HCT116 (cell line): ENCODE data around the gene TCF15.

Experiments
- CBX3 ChIP-seq: IDR thresholded peaks from 2 replicates; pipeline ENCODE4 v1.6.1; 2012; ENCODE audit warnings: low read depth
- CEBPB ChIP-seq: IDR thresholded peaks from 2 replicates; pipeline ENCODE4 v1.6.1; 2012; ENCODE audit warnings: low read depth
- CTCF ChIP-seq, 3 experiments: fragments of 200-600 bp in 1 of 3; sonication (generic) in 1 of 3; IDR thresholded peaks in 2 of 3; conservative IDR thresholded peaks in 1 of 3; 2 replicates each; pipeline ENCODE4 v1.5.1; 2012 to 2017; ENCODE audit warnings: low read depth in 2 of 3, low read length in 2 of 3, antibody characterized with exemption in 1 of 3, borderline replicate concordance in 1 of 3, control low read depth in 1 of 3, mild to moderate bottlenecking in 1 of 3, mixed read lengths in 1 of 3, mixed run types in 1 of 3, moderate library complexity in 1 of 3; ENCODE audit not compliant: insufficient read depth in 1 of 3
- EZH2 ChIP-seq: fragments of 200-600 bp; sonication (generic); IDR thresholded peaks from 2 replicates; pipeline ENCODE4 v1.6.1; 2017; ENCODE audit warnings: antibody characterized with exemption, mixed run types
- FOSL1 ChIP-seq: IDR thresholded peaks from 2 replicates; pipeline ENCODE4 v1.6.1; 2012; ENCODE audit warnings: low read depth
- POLR2A ChIP-seq: IDR thresholded peaks from 2 replicates; pipeline ENCODE4 v1.7.0; 2011; ENCODE audit warnings: borderline replicate concordance; ENCODE audit not compliant: insufficient read depth, insufficient read length; ENCODE audit errors: extremely low read depth
- POLR2AphosphoS5 ChIP-seq: IDR thresholded peaks from 2 replicates; pipeline ENCODE4 v1.6.1; 2011; ENCODE audit warnings: mild to moderate bottlenecking, low read depth, low read length, moderate library complexity
- REST ChIP-seq: IDR thresholded peaks from 2 replicates; pipeline ENCODE4 v1.6.1; 2012; ENCODE audit warnings: low read depth
- SIN3A ChIP-seq: IDR thresholded peaks from 2 replicates; pipeline ENCODE4 v1.6.1; 2012; ENCODE audit warnings: low read depth
- ZNF274 ChIP-seq: fragments of 200-500 bp; sonication (Bioruptor generic); IDR thresholded peaks from 2 replicates; pipeline ENCODE4 v1.6.1; 2014; ENCODE audit warnings: mild to moderate bottlenecking, low read depth, low read length, inconsistent platforms

GRCh38 chr20:655726-656624, 45.9 kb upstream of the TCF15 start:
- TF ChIP-seq POLR2A (no peak), CBX3 (no peak), FOSL1 (no peak), CTCF (IDR thresholded peaks at IDR 0.05 in 2 of 3, conservative IDR thresholded peaks at IDR 0.05 in 1 of 3; ENCODE audit: borderline replicate concordance in 1 of 3, insufficient read depth in 1 of 3, low read depth in 2 of 3, low read length in 2 of 3) (no peak), EZH2 (no peak), SIN3A (no peak), POLR2AphosphoS5 (no peak), REST (no peak), ZNF274 (no peak), CEBPB (no peak)
